T47D (cell line): Measurements from ENCODE around the gene SDK1.
"Not testable (repeated sequence)": the region's sequence is repeated elsewhere in the genome, so short reads cannot be mapped to it uniquely, and the experiment has no call there.

Experiments
- DNase-seq, 2 experiments: peaks; one replicate each; pipeline versions ENCODE4 v3.0.0 to v3.0.0-alpha.2; 2011 to 2012; ENCODE audit warnings: low read depth in 1 of 2, low spot score in 1 of 2
- JUND ChIP-seq: IDR thresholded peaks from 2 replicates; pipeline ENCODE4 v1.6.1; 2012; ENCODE audit warnings: low read depth
- in situ Hi-C: cut with HindIII; loops from 2 replicates; pipeline ENCODE4 v1.10.0; 2016; ENCODE audit warnings: low sequenced_read_pairs, low pct_unique_long_range_greater_than_20kb

SDK1 gene

DNA sequence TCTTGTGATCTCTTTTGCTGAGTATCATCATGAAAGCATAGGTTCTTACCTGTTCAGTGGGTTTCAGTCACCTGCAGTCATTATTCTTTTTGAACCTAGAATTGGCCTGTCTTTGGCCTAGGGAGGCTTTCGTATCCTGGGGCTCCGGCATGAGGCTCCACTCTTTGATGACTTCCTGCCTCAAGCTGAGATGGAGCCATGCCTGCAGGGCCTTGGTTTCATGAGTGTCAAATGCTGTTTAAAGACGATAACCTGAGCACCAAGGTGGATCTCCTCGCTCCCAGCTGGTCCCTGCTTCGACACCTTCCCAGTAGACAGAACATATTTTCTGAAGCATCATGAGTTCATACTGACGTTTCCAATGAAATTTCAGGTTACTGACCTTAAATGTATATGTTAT lies 783.2 kb downstream of the SDK1 start:
- in situ Hi-C loops = no loop called here
- no peak for DNase-seq
- TF ChIP-seq JUND = no peak

DNA sequence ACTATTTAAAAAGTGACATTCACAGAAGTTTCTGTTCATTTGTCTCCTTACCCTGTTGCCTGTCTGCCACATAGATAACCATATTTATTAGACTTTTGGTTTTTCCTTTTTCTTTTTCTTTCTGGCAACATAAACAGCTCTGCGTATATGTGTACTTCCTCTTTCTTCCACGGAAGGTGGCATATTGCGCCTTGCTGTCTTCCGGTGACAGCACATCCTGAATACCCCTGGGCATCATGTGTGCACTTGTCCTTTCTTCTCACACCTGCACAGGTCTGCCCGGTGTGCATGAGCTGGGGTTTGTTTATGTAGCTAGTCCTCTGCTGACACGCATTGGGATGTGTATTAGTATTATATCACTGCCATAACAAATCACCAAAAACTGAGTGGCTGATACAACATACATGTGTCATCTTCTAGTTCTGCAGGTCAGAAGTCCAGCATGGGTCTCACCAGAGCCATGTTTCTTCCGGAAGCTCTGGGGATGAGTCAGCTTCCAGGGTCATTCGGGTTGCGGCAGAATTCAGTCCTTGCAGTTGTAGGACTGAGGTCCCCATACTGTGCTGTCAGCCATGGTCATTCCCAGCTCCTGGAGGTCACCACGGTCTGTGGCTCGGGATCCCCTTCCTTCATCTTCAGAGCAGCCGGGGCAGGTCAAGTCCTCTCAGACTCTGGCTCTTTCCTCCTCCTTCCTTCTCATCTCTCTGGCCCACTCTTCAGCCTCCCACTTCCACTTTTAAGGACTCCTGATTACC lies 785.1 kb downstream of the SDK1 start:
- in situ Hi-C loops = no loop called here
- no peak for DNase-seq
- no peak for TF ChIP-seq JUND

DNA sequence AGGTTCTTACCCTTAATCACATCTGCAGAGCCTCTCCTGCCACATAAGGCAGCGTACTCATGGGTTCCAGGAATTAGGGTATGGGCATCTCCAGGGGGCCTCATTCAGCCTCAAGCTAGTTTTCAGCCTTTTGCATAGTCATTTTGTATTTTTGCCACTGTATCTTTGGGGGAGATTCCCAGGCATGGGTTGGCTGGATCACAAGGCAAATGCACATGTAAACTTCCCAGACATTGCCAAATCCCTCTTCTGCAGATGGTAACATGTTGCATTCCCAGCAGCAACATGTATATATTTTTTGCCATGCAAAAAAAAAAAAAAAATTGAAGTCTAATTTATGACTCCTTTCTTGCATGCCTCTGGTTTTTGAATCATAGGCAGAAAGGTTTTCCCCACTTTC lies 785.7 kb downstream of the SDK1 start:
- in situ Hi-C loops = no loop called here
- no peak for TF ChIP-seq JUND
- no peak for DNase-seq

DNA sequence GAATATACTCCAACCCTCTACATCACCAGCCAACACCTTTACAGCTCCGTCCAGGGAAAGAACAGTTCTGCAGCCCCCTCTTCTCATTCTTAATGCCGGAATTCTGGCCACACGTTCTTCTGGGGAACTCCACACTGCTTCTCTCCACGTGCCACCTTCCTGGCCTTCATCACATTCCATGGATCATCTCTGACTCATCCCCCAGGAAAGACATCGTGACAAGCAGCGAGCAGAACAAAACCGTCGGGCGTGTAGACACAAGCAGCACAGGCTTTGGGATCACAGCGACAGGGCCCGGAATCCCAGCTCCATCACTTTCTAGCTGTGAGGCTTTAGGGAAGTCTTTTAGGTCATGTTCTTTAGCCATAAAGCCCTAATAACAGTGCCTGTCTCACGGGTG lies 790.7 kb downstream of the SDK1 start:
- in situ Hi-C loops = no loop called here
- TF ChIP-seq JUND = no peak

DNA sequence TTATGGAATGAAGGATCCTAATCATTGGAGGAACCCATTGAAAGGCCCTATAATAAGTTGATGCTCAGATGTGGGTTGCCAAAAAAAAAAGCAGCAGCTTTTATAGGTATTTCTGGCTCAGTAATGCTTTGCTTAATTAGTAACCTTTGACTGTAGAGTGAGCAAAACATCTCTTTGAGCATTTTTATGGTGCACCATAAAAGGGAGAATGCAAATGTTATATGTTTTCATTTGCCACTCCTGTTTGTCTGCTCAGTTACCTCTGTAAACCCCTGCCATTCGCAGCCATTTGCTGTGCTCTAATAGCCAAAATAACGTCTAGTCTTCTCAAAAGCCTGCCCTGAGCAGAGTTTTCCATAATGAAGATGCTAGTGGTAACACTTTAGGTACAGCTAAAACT lies 792.0 kb downstream of the SDK1 start:
- in situ Hi-C loops = no loop called here
- no peak for DNase-seq
- TF ChIP-seq JUND = no peak

More for the DNA sequence above, 790.7 kb downstream of the SDK1 start:
- DNase-seq = no peak

DNA sequence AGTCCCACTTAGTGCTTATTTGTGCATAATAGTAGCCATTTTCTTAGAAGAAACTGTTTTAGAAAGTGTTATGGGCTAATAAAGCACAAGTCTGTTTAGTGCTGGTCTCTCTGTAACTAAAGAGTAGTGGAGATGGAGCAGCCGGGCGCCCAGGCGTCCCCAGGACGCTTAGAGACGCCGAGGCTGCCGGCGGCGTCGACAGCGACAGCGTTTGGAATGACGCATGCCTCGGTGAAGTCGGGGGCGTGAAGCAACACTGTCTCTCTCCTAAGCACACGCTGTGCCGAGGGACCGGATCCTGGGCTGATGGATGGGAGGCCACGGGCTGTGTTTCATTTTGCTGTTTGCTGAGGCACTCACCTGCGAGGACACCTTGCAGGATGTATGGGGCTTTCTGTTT lies 792.4 kb downstream of the SDK1 start:
- TF ChIP-seq JUND = no peak
- in situ Hi-C loops = no loop called here
- no peak for DNase-seq

DNA sequence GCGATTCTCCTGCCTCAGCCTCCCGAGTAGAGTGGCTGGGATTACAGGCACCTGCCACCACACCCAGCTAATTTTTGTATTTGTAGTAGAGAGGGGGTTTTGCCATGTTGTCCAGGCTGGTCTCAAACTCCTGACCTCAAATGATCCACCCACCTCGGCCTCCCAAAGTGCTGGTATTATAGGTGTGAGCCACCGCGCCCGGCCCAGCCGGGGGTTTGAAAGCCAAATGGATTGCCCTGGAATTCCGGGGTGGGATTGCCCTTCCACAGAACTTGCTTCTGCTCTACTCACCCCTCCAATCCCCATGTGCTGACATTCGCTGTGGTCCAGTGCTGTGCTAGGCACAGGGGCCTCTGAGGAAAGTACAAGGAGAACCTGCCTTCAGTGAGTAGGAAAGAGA lies 793.1 kb downstream of the SDK1 start:
- in situ Hi-C loops, DNase-seq: not testable (repeated sequence)

DNA sequence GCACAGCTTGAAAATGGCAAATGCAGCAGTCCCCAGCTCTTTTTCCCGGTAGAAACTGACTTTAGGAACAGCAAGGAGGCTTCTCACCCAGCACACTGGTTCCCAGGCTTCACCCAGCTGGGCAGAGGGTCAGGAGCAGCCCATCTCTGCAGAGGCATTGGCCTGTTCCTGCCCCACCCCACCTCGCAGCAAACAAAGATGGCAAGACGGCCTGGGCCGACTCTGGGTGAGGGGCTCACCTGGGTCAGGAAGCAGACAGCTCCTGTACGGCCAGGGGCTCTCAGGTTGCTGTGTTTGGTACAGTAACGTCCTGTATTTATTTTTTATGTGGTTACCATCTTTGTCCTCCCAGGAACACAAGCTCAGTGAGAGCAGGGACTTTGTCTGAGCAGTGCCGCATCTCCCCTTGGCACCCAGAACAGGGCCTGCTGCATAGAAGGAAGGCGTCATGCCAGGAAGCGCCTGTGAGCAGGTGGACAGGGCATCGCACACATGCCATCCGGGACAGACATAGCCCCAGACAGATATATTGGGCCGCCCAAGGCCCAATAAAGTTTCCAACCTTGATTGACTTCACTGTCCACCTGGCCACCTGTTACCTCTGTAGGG lies 796.1 kb downstream of the SDK1 start:
- DNase-seq = no peak
- TF ChIP-seq JUND = no peak
- in situ Hi-C loops = no loop called here

DNA sequence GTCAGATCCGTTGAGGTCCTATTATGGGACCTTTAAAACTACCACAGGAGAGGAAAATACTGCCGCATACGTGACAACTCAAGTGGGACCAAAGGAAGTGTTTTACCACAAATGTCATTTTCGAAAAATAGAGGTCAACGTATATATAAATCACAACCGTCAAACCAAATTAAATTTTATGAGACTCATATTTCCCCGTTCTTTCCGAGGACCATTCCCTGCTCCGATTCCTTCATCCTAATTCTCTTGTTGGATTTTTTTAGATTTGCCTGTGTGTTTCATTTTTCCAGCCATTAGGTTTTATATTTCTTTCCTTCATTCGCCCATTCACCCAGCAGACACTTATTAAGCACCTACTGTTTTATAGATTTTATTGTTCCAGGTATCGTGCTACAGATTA lies 797.1 kb downstream of the SDK1 start:
- in situ Hi-C loops = no loop called here
- no peak for DNase-seq
- no peak for TF ChIP-seq JUND

DNA sequence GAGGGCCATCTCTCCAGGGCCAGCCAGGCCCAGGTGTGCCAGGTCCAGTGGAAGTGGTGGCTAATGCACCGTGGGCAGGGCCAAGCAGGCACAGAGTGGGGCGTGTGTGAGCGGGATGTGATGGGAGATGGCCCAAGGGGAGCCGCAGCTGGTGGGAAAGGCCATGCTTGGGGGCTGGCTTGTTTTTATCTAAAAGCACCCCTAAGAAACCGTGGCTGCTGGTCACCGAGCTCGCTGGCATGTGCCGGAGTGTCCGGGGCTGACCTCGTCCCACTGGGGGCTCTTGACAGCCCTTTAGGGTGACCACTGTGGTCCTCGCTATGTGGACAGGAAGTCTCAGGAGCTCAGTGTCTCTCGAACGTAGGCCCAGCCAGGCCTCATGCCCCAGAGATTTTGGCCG lies 798.6 kb downstream of the SDK1 start:
- no peak for DNase-seq
- no peak for TF ChIP-seq JUND
- in situ Hi-C loops = no loop called here

DNA sequence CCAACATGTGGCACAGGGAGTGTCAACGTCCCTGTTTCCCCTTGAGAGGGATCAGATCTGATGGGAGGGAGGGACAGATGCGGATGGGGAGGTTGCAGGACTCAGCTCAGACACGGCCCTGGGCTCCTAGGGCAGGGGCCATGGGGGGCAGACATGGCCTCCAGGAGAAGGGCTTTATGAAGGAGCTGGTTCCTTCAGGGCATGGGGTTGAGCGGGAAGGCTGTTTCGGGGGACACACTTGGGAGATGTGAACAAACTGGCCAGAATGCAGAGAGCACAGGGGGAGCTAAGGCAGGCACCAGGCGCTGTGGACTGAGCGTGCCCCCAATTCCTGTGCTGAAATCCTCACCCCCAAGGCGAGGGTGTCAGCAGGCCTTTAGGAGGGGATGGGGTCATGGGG lies 799.1 kb downstream of the SDK1 start:
- in situ Hi-C loops = no loop called here
- no peak for DNase-seq
- no peak for TF ChIP-seq JUND

DNA sequence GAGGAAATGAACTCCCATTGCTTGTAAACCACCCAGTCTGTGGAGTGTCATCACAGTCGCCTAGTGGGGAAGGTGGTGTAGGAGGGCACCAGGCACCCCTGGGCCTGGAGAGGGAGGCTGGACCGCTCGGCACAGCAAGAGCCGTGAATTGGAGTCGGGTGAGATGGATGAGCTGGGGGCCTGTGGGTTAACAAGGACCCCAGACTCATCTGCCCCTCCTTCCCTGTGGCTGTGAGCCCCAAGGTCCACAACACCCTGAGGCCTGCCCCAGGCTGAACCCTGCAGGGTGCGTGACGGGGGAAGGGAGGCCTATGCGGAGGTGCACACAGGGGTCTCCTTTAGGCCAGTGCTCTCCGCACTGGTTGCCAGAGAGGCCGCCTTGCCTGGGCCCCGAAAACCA lies 799.6 kb downstream of the SDK1 start:
- in situ Hi-C loops = no loop called here
- TF ChIP-seq JUND = no peak
- DNase-seq = no peak

DNA sequence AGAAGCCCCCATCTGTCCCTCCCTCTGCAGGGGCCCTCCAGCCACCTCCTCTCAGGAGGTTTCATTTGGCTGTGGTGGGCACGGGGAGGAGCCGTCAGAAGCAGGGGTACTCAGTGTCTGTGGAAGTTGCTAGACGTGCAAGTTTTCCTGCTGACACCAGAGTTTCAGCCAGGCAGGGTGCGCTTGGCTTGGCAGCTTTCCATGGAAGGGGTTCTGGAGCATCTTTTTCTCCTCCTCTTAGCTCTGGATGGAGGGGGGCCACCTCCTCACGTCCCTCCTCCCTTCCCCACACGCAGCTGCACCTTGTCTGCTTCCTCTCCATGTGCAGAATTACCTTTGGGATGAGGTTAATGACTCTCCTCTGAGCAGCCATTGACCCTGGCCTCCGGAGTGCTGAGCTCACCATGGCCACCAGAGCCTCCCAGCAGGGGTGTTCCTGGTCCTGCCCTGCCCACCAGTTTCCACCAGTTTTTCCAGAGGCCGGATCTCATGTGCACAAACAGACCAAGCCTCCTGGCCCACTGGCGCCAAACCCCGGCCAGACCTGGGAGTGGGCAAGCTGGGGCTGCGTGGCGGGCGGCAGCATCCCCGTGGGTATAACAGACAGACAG lies 801.3 kb downstream of the SDK1 start:
- in situ Hi-C loops = no loop called here
- TF ChIP-seq JUND = no peak
- DNase-seq = no peak
